ENCODE results near the gene ERBB3. TPM values are rescaled to one million over a fixed set of nuclear protein-coding genes. Genes with fewer than 3 reads are reported as not detected.
A peak's percentile ranks its signal among the peaks of the same experiment; 100 is the strongest.
"Not testable (repeated sequence)": the region's sequence is repeated elsewhere in the genome, so short reads cannot be mapped to it uniquely, and the experiment has no call there.

The ERBB3 gene
- polyA plus RNA-seq (2012; ENCODE audit: insufficient read depth, insufficient read length) = 1.6 TPM

- H3K4me3 ChIP-seq (ENCODE audit: low read length) = peak within 1 kb of the TSS; percentile 60
- no peak for DNase-seq (ENCODE audit: low read depth, low spot score)
These were observed at the start of gene ERBB3 for GRCh38 chr12:56079723-56080555. TSS of gene ERBB3 (plus strand) at chr12:56080165. CDS start at chr12:56080301, 136 bp downstream.

GRCh38 chr12:56031987-56032386, 48.0 kb upstream of the ERBB3 start:
- no peak for DNase-seq (ENCODE audit: low read depth, low spot score)
- H3K4me3 ChIP-seq (ENCODE audit: low read length) = no peak overlapping the region

GRCh38 chr12:56034586-56035332, 45.2 kb upstream of the ERBB3 start:
- DNase-seq (ENCODE audit: low read depth, low spot score) = peak; percentile 48
- H3K4me3 ChIP-seq (ENCODE audit: low read length) = no peak overlapping the region

- H3K4me3 ChIP-seq (ENCODE audit: low read length) = no peak overlapping the region
- DNase-seq (ENCODE audit: low read depth, low spot score) = no peak
These were observed 42.8 kb upstream of the ERBB3 start for GRCh38 chr12:56037161-56037560.

DNA sequence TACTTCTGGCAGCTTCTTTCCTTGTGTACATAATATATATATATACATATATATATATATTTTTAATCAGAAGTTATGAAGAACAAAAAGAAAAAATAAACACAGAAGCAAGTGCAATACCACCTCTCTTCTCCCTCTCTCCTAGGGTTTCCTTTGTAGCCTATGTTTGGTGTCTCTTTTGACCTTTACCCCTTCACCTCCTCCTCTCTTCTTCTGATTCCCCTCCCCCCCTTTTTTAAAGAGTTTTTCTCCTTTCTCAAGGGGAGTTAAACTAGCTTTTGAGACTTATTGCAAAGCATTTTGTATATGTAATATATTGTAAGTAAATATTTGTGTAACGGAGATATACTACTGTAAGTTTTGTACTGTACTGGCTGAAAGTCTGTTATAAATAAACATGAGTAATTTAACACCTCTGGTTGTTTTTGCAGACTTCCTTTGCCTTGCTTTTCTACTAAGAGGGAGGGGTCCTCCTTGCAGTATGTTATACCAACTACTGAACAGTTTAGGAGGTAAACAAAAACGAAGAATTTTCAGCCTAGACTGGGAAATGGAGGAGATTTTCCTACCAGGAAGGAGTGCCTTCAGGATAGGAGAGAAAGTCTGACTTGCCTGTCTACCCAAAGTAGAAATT, 41.8 kb upstream of the ERBB3 start:
- DNase-seq (ENCODE audit: low read depth, low spot score) = no peak
- H3K4me3 ChIP-seq (ENCODE audit: low read length) = no peak overlapping the region

DNA sequence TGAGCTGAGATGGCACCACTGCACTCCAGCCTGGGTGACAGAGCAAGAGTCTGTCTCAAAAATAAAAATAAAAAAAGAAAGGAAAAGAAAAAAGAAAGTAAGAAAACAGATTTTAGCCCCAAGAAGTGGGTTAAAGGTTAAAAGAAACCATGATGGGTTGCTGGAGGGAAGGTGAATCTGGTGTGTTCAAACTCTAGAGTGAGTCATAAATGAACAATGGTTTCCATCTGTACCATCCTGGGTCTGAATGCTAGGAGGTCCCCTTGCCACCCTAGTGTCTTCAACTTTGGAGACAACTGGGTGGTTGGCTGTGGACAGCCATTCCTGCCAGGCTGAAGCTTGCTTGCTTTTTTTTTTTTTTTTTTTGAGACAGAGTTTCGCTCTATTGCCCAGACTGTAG, 39.8 kb upstream of the ERBB3 start:
- no peak overlapping the region for H3K4me3 ChIP-seq (ENCODE audit: low read length)
- DNase-seq (ENCODE audit: low read depth, low spot score) = no peak

- no peak for DNase-seq (ENCODE audit: low read depth, low spot score)
- H3K4me3 ChIP-seq (ENCODE audit: low read length) = peak overlapping the region; percentile 78
These were observed 38.9 kb upstream of the ERBB3 start for GRCh38 chr12:56040963-56041551.

DNA sequence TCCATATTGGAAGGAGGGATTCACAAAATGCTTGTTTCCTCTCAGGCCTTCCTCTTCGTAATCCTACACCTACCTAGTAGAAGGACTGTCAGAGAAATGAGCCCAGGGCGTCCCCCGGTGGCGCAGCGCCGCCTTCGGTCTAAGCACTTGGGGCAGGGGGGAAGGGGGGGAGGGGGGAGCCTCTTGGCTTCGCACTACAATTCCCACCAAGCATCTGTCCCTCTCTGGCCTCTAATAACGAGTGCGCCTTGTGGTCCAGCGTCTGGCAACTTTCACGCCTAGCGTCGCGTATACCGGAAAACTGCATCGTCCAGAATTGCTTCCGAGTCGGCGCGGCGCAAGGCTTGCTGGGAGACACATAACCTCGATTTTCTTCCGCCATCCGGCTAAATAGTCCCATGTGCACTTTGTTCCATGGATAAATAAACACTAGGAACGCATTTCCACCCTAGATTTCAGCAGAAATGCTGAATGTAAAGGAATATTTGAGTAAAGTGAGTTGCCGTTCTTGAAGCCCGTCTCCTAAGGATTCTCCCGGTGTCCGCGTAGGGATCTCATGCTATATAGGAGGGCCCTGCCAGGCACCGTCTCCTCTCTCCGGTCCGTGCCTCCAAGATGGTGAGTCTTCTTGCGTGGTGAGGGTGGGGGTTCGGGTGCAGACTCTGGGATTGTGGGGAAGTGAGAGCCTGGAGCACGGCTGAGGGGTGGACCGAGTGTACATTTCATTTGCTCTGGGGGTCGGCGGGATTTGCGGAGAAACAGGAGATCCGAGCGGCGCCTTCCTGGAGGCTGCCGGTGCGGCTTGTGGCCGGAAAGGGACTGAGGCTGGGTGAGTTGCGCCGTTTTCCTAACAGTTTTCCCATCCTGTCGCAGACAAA, 38.2 kb upstream of the ERBB3 start, which contains the start of gene RPS26:
RPS26 (plus strand) TSS at position 367 of the 878 bp plus-strand sequence; CDS start at position 616, 249 bp downstream.
- H3K4me3 ChIP-seq (ENCODE audit: low read length) = peak within 1 kb of the TSS; percentile 78
- DNase-seq (ENCODE audit: low read depth, low spot score) = peak; percentile 98

GRCh38 chr12:56042430-56042813, 37.5 kb upstream of the ERBB3 start:
- not testable (repeated sequence) for DNase-seq (ENCODE audit: low read depth, low spot score)

DNA sequence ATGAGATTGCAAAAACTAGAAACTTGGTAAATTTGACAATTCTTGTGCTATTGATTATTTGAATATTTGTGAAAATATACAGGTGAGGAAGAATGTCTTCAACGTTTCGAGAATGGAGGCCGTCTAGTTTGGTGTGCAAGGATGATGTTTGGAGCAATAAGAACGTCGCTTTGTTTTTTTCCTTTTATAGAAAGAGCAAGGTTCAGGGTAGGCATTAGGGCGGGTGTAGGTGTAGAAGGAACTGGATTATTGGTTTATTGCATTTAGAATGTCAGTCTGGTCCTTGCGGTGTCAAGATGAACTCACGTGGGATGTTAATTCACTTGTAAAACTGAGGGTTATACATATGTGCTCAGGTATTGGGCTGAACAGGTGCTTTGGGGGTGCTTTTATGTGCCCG, 37.1 kb upstream of the ERBB3 start:
- no peak for DNase-seq (ENCODE audit: low read depth, low spot score)
- H3K4me3 ChIP-seq (ENCODE audit: low read length) = peak overlapping the region; percentile 78

More at GRCh38 chr12:56042430-56042813, 37.5 kb upstream of the ERBB3 start:
- peak overlapping the region; percentile 78 for H3K4me3 ChIP-seq (ENCODE audit: low read length)

DNA sequence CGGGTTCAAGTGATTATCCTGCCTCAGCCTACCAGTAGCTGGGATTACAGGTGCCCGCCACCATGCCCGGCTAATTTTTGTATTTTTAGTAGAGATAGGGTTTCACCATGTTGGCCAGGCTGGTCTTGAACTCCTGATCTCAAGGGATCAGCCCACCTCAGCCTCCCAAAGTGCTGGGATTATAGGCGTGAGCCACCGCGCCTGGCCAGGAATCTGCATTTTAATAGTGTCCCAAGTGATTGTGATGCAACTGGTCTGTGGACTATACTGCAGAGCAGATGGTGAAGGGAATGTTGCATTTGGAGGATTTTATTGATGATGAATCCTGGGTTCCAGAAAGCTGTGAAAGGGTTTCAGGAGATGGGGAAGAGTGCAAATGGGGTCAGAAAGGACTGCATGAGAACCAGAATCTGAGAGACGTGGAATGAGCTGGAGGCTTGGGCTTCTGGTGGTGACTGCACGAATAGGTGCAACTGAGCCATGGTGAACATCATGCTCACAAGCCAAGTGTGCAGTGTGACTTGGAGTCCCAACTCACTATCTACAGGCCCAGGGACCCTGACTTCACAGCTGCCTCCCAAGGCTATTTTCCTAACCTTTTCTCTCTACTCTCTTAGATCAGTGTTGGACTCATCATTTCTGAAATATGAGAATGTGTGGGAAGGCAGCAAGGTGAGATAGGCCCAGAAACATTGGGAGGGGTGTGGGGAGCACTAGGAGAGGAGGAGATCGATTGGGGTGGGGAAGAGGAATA, 33.8 kb upstream of the ERBB3 start:
- no peak overlapping the region for H3K4me3 ChIP-seq (ENCODE audit: low read length)
- DNase-seq (ENCODE audit: low read depth, low spot score) = no peak

DNA sequence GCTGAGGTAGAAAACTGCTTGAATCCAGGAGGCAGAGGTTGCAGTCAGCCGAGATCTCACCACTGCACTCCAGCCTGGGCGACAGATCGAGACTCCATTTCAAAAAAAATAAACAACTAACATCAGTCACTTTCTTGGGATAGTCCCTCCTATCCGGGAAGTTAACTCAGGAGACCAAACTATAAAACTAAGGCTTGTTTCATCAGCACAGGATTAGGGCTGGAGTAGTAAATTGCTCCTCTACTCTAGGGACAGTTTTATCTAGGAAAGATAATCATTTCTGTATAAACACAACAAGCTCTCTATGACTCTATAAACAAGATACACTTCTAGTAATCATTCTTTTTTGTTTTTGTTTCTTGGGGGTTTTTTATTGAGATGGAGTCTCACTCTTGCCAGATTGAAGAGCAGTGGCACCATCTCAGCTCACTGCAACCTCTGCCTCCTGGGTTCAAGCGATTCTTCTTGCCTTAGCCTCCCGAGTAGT, 26.5 kb upstream of the ERBB3 start:
- H3K4me3 ChIP-seq (ENCODE audit: low read length) = no peak overlapping the region
- no peak for DNase-seq (ENCODE audit: low read depth, low spot score)

DNA sequence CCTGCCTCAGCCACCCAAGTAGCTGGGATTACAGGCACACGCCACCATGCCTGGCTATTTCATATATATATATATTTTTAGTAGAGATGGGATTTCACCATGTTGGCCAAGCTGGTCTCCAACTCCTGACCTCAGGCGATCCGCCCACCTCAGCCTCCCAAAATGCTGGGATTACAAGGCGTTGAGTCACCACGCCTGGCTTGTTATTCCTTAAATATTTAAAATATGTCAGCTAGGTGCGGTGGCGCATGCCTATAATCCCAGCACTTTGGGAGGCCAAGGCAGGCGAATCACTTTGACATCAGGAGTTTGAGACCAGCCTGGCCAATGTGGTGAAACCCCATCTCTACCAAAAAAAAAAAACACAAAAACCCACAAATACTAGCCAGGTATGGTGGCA, 20.0 kb upstream of the ERBB3 start:
- H3K4me3 ChIP-seq (ENCODE audit: low read length); DNase-seq (ENCODE audit: low read depth, low spot score): not testable (repeated sequence)

DNA sequence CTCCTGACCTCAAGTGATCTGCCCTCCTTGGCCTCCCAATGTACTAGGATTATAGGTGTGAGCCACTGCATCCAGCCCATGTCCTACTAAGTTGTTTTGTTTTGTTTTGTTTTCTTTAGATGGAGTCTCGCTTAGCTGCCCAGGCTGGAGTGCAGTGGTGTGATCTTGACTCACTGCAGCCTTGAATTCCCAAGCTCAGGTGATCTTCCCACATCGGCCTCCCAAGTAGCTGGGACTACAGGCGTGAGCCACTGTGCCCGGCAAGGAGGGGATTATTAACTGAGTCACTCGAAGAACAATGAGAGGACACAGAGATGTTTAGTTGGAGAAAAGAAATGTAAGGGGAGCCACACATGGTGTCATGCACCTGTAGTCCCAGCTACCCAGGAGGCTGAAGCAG, 18.0 kb upstream of the ERBB3 start:
- no peak overlapping the region for H3K4me3 ChIP-seq (ENCODE audit: low read length)
- no peak for DNase-seq (ENCODE audit: low read depth, low spot score)

DNA sequence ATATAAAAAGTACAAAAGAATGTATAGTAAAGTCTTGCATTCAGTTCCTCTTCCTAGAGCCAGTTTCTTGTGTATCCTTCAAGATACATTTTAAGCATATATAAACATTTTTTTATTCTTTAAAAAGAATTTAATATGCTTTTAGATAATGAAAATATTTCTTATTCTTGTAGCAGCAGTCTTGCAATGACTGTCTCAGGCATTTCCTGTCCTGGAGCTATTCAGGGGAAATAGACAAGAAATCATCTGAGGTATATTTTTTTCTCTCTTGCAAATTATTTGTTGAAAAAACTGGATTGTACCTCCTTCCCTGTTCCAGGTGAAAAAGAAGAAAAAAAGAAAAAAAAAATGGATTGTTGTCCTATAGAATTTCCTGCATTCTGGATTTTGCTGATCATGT, 17.0 kb upstream of the ERBB3 start:
- no peak for DNase-seq (ENCODE audit: low read depth, low spot score)
- no peak overlapping the region for H3K4me3 ChIP-seq (ENCODE audit: low read length)

- H3K4me3 ChIP-seq (ENCODE audit: low read length) = no peak overlapping the region
- DNase-seq (ENCODE audit: low read depth, low spot score) = no peak
These were observed 8.3 kb upstream of the ERBB3 start for GRCh38 chr12:56071648-56072047.

GRCh38 chr12:56074396-56074795, 5.6 kb upstream of the ERBB3 start:
- H3K4me3 ChIP-seq (ENCODE audit: low read length) = no peak overlapping the region
- DNase-seq (ENCODE audit: low read depth, low spot score) = no peak

GRCh38 chr12:56077966-56078365, 2.0 kb upstream of the ERBB3 start:
- not testable (repeated sequence) for DNase-seq (ENCODE audit: low read depth, low spot score); H3K4me3 ChIP-seq (ENCODE audit: low read length)

Measured in Jurkat, Clone E6-1 (cell line).